NB4 (cell line): Measurements from ENCODE around the gene PAM16.

ENCODE experiments used
- MAX ChIP-seq: IDR thresholded peaks from 2 replicates; pipeline ENCODE4 v1.6.1; 2011; ENCODE audit warnings: low read depth, low read length
- POLR2A ChIP-seq: IDR thresholded peaks from 2 replicates; pipeline ENCODE4 v1.6.1; 2011; ENCODE audit warnings: mild to moderate bottlenecking; ENCODE audit not compliant: insufficient read length; ENCODE audit errors: extremely low read depth
- TF ChIP-seq, protein P1 (sequence below): IDR thresholded peaks from one replicate; pipeline ENCODE4 v1.5.1; 2012; ENCODE audit warnings: low read depth, low read length

GRCh38 chr16:4375717-4376116 is 24.6 kb upstream of the PAM16 start:
- TF ChIP-seq POLR2A (no peak), MAX (no peak)
- TF ChIP-seq, protein P1, sequence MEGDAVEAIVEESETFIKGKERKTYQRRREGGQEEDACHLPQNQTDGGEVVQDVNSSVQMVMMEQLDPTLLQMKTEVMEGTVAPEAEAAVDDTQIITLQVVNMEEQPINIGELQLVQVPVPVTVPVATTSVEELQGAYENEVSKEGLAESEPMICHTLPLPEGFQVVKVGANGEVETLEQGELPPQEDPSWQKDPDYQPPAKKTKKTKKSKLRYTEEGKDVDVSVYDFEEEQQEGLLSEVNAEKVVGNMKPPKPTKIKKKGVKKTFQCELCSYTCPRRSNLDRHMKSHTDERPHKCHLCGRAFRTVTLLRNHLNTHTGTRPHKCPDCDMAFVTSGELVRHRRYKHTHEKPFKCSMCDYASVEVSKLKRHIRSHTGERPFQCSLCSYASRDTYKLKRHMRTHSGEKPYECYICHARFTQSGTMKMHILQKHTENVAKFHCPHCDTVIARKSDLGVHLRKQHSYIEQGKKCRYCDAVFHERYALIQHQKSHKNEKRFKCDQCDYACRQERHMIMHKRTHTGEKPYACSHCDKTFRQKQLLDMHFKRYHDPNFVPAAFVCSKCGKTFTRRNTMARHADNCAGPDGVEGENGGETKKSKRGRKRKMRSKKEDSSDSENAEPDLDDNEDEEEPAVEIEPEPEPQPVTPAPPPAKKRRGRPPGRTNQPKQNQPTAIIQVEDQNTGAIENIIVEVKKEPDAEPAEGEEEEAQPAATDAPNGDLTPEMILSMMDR = no peak
